HG02763 (cell line): ENCODE measurements around the gene DTX2.
"Not testable (repeated sequence)": the region's sequence is repeated elsewhere in the genome, so short reads cannot be mapped to it uniquely, and the experiment has no call there.

Experiments used
- ATAC-seq: cut with Tn5 transposase; IDR thresholded peaks from one replicate; pipeline ENCODE4 v1.9.1; 2021; ENCODE audit warnings: mild to moderate bottlenecking, moderate library complexity; ENCODE audit not compliant: unreplicated experiment

The DTX2 gene

DNA sequence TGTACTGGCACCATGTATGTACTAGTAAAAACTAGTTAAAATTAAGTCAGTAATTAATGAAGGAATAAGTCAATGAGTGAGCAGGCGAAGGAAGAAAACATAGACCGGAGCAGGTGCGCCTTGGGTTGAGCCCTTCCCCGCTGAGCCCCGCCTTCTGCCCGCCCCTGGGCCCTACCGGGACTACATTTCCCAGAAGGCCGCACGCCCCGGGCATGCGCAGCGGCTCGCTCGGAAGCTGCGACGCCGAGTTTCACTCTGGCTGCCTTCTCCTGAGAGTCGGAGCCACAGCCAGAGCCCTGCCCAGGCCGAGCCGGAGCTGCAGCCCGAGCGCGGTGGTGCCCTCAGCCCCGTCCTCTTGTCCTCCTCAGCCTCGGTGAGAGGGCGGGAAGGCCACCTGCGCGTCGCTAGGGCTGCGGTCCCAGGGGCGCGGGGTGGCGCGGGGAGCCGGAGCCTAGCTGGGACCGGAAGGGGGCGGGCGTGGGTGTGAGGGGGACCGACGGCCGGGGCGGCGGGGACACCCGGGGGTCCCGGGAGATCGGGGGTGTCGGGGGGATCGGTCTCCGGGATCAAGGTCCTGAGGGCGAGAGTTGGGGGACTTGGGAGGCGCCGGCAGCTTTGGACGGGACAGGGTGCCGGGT, at the start of gene DTX2:
Gene DTX2 (plus strand): TSS at position 246 of the 638 bp plus-strand sequence. CDS start 18,801 bp downstream, outside the sequence.
- ATAC-seq: peak; percentile 97

- ATAC-seq: no peak
Observed at GRCh38 chr7:76412249-76412648, 49.3 kb upstream of the DTX2 start.

GRCh38 chr7:76417654-76418310, 43.7 kb upstream of the DTX2 start:
- ATAC-seq: not testable (repeated sequence)

- not testable (repeated sequence) for ATAC-seq
Observed at GRCh38 chr7:76421097-76421496, 40.4 kb upstream of the DTX2 start.

DNA sequence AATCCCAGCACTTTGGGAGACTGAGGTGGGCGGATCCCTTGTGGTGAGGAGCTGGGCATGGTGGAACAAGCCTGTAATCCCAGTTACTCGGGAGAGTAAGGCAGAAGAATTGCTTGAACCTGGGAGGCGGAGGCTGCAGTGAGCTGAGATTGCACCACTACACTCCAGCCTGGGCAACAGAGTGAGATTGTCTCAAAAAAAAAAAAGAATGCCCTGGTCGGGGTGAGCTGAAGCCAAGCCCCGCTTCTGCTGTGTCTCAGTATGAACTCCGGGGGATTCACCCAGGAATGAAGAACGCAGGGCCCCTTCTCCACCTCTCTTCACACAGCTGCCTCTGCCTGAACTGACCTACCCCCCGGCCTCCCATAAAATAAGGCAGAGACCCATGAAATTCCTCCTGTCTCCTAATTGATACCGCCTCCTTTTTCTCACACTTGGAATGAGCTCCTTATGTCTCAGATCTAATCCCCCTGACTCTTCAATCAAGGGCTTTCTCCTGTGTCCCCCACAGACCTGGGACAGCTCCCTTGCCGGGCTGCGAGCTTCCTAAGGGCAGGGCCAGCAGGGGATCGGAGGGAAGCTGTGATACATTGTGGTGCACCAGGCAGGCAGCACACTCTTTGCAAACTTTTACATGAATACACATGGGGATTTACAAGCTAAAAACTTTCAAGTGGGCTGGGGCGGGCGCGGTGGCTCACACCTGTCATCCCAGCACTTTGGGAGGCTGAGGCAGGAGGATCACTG, 37.7 kb upstream of the DTX2 start:
- ATAC-seq: no peak

GRCh38 chr7:76424413-76425111, 36.9 kb upstream of the DTX2 start, which contains the start of gene ZP3:
Gene ZP3, plus strand, starts transcription at chr7:76424950. Its CDS starts 15 bp downstream, at chr7:76424965.
- no peak for ATAC-seq

- no peak for ATAC-seq
Observed at GRCh38 chr7:76425156-76425555, 36.4 kb upstream of the DTX2 start.

GRCh38 chr7:76425558-76425957, 36.0 kb upstream of the DTX2 start:
- ATAC-seq: not testable (repeated sequence)

GRCh38 chr7:76426246-76426645, 35.3 kb upstream of the DTX2 start:
- no peak for ATAC-seq

DNA sequence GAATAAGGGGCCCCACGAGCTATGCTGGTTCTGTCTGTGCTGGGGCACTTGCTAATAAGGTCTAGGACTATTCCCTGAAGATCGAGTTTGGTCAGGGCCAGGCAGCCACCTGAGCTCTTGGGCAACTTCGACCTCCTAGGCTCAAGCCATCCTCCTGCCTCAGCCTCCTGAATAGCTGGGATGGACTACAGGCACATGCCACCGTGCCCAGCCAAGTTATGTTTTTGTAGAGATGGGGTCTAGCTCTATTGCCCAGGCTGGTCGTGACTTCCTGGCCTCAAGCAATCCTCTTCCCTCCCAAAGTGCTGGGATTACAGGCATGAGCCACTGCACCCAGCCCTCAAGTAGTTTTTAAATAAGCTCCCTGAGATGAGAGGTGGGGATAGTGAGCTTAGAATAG, 33.9 kb upstream of the DTX2 start:
- ATAC-seq: no peak

DNA sequence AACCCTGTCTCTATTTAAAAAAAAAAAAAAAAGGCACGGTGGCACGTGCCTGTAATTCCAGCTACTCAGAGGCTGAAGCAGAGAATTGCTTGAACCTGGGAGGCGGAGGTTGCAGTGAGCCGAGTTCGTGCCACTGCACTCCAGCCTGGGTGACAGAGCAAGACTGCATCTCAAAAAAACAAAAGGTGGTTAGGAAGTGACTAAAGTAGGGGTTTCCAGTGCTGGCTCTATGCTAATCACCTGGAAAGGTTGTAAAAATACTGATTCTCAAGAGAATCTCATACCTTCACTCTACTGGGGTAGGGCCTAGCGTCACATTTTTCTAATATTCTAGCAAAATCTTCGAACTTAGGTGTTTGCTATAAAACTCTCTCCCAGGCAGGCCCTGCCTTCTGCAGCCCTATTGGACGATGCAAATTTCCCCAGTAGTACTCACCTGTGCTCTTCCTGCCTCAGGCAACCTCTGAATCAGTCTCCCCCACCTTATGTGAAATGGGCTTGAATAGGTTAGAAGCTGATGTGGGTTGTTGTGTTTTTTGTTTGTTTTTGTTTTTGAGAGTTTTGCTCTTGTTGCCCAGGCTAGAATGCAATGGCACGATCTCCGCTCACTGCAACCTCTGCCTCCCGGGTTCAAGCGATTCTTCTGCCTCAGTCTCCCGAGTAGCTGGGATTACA, 33.2 kb upstream of the DTX2 start:
- ATAC-seq: no peak

DNA sequence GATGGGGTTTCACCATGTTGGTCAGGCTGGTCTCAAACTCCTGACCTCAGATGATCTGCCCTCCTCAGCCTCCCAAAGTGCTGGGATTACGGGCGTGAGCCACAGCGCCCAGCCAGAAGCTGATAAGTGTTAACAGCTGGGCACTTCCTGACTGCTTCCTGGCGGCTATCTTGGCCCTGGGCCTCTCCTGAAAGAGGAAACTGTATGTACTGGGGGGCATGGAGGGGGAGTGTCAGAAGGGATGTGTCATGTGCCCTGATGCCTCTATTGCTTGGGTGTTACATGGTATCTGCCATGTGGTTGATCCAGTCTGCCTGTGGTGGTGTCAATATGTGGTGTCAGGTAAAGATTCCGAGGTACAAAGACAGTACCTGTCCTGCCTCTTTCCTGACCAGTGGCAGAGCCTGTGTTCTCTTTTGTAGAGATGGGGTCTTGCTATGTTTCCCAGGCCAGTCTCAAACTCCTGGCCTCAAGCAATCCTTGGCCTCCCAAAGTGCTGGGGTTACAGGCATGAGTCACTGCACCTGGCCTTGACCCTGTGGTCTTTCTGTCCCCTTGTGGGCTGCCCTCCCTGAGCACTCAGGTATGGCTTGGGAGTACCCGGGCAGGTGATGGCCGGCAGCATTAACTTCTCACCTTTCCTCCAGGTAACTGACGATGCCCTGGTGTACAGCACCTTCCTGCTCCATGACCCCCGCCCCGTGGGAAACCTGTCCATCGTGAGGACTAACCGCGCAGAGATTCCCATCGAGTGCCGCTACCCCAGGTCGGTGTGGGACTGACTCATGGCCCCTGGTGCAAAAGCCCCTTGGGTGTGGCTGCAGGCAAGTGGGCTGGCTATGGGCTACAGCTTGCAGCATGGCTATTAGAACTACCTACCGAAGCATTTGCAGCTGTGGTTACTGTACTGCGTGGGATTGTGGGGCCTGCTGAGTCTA, 32.4 kb upstream of the DTX2 start:
- no peak for ATAC-seq

DNA sequence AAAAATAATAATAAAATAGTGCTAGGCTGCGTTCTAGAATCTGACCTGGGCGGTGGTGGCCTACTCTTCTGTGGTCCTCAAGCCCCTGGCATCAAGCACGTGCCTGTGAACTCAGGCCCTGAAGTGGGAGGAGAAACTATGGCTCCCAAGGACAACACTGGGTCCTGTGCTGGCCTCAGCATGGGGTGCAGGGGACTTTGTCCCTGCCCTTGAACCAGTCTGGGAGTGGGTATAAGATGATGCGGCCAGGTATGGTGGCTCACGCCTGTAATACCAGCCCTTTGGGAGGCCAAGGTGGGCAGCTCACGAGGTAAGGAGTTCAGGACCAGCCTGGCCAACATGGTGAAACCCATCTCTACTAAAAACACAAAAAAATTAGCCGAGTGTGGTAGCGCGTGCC, 31.3 kb upstream of the DTX2 start:
- no peak for ATAC-seq

- no peak for ATAC-seq
Observed at GRCh38 chr7:76430836-76431235, 30.7 kb upstream of the DTX2 start.

GRCh38 chr7:76437873-76438272, 23.6 kb upstream of the DTX2 start:
- peak; percentile 64 for ATAC-seq

DNA sequence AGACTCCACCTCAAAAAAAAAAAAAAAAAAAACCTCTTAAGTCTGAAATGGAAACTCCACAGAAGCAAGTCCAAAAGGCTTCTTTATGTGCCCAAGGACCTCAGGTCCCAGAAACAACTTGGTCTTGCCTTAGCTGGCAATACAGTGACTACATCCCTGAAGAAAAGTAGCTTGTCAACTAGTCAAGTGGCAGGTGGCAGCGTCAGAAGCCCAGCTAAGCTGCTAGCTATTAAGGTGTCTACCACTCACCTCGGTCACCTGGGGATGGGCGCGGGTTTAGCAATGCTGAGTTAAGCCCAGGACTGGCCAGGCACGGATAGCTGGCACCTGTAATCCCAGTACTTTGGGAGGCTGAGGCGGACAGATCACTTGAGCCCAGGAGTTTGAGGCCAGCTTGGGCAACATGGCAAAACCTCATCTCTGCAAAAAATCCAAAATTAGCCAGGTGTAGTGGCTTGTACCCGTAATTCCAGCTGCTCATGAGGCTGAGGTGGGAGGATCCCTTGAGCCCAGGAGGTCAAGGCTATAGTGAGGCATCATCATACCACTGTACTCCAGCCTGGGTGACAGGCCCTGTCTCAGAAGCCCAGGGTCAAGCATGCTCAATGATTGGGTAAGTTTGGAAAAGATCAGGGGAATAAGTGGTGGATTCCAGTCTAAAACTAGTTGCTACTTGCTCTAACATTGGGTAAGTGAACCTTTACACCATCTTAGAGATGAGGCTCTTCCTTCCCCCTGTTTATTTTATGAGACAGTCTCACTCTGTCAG, 22.2 kb upstream of the DTX2 start:
- not testable (repeated sequence) for ATAC-seq

GRCh38 chr7:76440404-76440803, 21.1 kb upstream of the DTX2 start:
- ATAC-seq: not testable (repeated sequence)

DNA sequence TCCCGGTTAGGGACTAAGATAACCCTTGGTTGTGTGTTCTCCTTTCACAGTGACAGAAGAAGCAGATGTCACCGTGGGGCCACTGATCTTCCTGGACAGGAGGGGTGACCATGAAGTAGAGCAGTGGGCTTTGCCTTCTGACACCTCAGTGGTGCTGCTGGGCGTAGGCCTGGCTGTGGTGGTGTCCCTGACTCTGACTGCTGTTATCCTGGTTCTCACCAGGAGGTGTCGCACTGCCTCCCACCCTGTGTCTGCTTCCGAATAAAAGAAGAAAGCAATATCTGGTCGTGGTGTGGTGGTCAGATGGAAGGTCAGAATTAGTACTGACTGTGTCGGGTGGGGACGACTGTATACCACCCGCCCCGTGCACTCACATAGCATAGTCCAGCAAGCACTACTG, 19.7 kb upstream of the DTX2 start:
- not testable (repeated sequence) for ATAC-seq
